Measurements from ENCODE around the gene ERAS.
"Not testable (repeated sequence)": the region's sequence is repeated elsewhere in the genome, so short reads cannot be mapped to it uniquely, and the experiment has no call there.

The ERAS gene

DNA sequence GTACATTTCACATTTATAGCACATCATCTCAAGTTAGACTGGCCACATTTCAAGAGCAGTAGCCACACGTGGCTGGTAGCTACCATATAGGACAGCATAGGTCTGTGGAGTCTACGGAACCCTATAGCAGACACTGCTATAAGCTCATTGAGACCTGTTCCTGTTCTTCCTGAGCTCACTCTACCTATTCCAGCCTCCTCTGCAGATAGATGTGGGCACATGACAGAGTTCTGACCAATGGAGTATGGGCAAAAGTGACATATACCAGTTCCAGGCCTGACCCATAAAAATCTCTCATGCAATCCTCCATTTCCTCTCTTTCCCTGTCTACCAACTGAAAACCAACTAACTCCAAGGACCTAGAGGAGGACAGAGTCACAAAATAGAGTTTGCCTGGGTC, 28.0 kb upstream of the ERAS start:
- no peak for DNase-seq

DNA sequence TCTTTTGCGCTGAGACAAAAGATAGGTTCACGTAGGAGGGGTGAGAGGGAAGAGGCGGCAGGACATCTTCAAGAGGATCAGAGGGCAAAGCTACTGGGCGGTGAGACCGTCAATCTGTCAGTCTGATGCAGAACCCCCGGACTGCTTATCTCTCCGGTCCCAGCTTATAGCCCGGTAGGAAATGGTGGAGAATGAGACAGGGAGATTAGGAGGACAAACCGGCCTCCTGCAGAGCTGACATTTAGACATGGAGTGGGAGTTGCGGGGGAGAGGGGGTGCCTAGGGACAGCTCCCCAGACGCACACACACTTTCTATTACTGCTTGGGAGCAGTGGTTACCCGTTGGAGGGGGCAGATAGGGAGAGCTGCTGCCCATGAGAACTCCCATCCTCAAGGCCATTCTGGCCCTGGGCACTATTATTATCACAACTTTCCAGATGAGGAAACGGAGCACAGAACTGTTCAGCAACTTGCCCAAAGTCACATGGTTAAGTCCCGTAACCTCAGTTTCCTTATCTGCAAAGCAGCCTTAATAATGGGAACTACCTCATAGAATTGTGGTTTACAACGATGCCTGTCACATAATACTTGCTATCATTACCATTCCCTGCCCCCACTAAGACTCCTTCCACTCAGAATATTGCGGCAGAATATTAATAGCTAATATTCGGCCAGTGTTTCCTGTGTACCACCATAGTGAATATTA, 25.6 kb upstream of the ERAS start:
- DNase-seq, result peak; percentile 95

DNA sequence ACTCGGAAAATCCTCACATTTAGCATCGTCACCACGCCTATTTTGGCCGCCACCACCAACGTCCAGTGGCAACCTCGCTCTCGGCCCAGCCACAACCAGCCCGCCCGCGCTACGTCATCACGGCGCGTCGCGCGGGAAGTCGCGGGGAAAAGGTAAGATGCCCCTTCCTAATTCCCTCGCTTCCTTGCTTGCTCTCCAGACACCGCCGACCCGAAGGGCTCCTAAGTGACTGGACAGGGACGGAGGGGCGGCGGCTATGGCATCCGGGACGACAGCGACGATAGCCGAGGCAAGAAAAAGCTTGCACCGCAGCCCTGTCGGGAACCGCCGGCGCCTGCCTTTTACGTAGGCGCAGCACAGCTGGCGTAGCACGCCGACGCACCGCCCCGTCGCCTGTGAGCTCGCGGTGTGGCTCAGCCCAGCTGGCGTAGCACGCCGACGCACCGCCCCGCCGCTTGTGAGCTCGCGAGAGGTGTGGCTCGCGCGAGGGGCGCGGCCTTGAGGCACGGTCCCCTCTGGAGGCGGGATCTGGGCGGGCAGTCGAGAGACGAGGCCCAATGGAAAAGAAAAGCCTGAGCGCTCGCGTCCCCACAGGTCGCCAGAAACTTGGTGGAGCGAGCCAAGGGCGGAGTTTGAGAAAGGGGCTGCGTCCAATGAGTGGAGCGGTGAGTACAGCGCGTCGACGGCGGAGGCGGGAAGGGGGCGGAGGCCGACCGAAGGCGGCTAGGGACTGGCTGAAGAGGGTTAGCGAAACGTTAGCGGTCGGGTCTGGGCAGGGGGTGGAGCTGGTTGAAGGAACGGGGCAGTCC, 24.8 kb upstream of the ERAS start, which contains the start of gene HDAC6:
TSS of gene HDAC6 (plus strand) at position 788 of the 809 bp plus-strand sequence. CDS start 626 bp downstream, outside the sequence.
- peak; percentile 99 for DNase-seq

DNA sequence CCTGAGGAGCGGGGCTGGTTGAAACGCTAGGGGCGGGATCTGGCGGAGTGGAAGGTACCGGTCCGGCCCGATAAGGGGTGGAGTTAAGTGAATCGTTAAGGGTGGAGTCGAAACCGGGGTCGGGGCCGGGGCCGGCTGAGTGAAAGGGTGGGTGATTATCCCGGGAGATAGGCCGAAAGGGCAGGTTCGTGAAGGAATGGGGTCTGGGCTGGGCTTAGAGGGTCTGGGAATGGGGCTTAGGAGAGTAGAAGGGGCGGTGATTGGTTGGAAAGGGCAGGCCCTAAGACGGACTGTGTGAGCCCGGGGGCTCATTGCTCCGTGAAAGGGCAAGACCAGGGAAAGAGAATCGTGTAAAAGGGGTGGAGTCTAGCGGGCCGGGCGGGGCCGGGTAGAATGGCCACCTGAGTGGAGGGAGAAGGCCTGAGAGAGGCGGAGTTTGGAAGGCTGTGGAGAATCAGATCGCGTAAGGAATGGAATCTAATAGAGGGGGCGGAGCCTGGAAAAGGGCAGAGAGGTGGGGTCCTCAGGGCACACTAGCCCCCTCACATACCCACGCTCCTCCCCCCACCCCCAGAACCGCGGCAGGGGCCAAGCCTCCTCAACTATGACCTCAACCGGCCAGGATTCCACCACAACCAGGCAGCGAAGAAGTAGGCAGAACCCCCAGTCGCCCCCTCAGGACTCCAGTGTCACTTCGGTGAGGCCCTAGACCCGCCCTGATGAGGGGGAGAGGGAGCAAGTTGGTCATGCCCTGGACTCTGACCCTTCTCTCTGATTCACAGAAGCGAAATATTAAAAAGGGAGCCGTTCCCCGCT, 24.0 kb upstream of the ERAS start:
- DNase-seq, result peak; percentile 94

DNA sequence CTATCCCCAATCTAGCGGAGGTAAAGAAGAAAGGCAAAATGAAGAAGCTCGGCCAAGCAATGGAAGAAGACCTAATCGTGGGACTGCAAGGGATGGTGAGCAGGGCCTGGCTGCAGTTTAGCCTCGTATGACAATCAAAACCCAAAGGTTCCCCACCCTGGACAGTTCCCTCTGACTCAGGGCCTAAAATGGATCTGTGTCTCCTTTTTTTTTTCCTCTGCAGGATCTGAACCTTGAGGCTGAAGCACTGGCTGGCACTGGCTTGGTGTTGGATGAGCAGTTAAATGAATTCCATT, 23.5 kb upstream of the ERAS start:
- DNase-seq, result no peak

DNA sequence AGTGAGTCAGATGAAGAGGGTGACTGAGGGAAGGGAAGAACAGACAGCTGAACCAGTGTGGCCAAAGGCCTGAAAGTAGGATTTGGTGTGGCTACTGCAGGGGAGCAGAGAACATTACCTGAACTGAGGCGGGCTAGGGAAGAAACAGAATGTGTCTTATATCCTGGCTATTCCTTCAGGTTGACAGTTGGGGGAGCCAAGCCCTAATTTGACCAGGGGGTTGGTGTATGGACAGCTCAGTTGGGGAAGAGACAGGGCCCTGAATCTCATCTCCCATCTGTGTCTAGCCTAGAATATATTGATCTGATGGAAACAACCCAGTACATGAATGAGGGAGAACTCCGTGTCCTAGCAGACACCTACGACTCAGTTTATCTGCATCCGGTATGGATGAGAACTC, 20.2 kb upstream of the ERAS start:
- DNase-seq, result no peak

DNA sequence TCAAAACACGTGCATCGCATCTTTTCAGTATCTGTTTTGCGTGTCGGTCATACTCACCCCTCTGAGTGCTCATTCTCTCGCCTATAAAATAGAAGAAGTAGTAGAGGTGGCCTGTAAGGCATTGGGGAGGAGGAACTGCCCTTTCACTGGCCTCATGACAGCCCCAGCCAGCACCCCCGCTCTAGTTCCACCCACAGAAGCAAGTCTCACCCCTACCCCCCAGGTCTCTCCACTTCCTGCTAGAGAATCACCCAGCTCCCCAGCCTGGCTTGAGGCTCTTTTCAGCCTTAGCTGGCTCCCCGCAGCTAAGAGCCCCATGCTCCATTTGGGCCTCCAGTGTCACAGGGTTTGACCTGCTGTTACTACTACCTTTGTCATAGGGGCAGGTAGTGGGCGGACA, 12.7 kb upstream of the ERAS start:
- no peak for DNase-seq

DNA sequence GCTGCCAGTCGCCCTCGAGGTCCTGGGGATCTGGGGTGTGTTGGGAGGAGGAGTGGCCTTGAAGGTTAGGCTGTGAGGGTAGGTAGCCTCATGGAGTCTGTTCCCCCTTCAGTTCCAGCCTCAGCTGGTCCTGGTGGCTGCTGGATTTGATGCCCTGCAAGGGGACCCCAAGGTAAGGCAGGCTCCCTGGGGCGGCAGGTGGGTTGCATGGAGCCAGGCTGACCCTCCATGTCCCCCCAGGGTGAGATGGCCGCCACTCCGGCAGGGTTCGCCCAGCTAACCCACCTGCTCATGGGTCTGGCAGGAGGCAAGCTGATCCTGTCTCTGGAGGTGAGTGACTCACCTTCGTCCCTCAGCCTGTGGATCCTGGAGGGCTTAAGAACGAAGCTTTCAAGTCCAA, 11.6 kb upstream of the ERAS start:
- no peak for DNase-seq

DNA sequence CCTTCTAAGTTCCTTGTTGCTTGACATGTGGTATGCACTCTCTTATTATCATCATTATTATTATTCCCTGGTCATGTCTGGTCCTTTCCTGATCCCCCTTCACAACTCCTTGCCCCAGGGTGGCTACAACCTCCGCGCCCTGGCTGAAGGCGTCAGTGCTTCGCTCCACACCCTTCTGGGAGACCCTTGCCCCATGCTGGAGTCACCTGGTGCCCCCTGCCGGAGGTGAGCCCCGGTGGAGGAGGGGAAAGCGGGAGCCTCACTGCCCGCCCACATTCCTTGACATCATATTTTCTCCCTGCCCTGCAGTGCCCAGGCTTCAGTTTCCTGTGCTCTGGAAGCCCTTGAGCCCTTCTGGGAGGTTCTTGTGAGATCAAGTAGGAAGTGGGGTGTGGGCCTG, 11.0 kb upstream of the ERAS start:
- DNase-seq, result no peak

DNA sequence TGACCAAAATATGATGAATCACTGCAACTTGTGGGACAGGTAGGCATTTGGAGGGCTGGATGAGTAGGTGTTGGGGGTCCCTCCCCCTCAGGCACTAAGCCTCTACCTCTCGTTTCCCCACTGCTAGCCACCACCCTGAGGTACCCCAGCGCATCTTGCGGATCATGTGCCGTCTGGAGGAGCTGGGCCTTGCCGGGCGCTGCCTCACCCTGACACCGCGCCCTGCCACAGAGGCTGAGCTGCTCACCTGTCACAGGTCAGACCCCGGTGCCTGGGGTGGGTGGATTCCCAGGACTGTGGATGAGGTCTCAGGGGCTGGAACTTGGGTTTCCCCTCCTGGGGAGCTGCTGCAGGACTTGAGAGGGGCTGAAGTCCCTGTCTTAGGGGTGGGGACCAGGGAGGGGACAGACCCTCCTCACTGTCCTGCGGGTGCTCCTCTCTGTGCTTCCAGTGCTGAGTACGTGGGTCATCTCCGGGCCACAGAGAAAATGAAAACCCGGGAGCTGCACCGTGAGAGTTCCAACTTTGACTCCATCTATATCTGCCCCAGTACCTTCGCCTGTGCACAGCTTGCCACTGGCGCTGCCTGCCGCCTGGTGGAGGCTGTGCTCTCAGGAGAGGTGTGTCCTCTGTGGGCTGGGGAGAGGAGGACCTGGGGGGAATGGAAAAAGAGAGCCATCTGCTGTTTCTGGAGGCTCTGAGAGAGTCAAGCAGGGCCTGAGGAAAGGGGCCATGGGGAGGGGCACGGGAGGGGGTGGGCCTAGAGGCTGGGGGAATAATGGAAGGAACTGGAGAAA, 10.1 kb upstream of the ERAS start:
- DNase-seq, result no peak

DNA sequence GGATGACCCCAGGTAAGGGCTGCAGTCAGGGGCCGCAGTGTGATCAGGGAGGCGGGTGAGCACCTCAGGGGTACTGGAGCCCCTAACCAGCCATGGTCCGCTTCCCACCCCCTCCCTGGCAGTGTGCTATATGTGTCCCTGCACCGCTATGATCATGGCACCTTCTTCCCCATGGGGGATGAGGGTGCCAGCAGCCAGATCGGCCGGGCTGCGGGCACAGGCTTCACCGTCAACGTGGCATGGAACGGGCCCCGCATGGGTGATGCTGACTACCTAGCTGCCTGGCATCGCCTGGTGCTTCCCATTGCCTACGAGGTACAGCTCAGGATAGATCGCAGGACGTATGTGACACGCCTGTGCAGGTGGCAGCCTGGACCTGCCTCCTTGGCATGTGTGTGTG, 8.2 kb upstream of the ERAS start:
- DNase-seq, result no peak

DNA sequence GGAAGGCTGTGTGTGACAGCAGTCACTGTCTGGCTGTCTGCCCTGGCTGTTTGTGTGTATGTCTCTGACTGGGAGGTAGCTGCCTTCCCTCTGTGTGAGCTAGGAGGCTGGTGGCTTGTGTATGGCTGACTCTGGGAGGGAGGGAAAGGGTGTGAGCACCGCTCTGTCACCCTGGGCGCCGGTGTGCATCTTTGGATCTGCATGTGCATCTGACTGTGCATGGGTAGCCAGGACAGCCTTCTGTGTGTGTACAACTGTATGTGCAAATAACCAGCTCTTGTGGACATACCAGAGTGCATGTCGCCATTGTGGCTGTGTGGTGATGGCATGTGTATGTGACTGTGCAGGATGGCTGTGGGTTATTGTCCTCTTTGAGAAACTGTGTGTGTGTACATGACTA, 7.4 kb upstream of the ERAS start:
- no peak for DNase-seq

DNA sequence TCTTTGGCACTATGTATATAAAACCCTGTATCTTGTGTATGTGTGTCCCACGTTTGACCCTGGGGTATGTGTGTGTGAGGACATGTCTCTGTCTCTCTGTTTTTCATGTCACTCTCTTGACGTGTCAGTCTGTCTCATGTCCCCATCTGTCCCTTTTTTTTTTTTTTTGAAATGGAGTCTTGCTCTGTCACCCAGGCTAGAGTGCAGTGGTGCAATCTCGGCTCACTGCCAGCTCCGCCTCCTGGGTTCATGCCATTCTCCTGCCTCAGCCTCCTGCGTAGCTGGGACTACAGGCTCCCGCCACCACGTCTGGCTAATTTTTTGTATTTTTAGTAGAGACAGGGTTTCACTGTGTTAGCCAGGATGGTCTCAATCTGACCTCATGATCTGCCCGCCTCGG, 6.9 kb upstream of the ERAS start:
- not testable (repeated sequence) for DNase-seq

DNA sequence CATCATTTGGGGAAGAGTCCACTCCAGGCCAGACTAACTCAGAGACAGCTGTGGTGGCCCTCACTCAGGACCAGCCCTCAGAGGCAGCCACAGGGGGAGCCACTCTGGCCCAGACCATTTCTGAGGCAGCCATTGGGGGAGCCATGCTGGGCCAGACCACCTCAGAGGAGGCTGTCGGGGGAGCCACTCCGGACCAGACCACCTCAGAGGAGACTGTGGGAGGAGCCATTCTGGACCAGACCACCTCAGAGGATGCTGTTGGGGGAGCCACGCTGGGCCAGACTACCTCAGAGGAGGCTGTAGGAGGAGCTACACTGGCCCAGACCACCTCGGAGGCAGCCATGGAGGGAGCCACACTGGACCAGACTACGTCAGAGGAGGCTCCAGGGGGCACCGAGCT, 3.3 kb upstream of the ERAS start:
- DNase-seq, result no peak

DNA sequence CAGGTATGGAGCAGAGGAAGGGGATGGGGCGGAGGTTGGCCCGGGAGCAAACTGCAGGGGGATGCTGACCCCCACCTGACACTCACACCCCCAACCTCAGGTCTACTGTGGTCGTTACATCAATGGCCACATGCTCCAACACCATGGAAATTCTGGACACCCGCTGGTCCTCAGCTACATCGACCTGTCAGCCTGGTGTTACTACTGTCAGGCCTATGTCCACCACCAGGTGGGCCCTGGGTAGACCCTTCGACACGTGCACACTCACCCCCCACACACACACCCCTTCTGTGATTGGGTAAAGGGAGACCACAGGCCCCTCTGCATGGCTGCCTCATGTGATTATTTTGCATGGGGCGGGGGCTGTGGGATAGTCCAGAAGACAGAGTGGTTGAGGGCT, 2.2 kb upstream of the ERAS start:
- DNase-seq, result no peak

DNA sequence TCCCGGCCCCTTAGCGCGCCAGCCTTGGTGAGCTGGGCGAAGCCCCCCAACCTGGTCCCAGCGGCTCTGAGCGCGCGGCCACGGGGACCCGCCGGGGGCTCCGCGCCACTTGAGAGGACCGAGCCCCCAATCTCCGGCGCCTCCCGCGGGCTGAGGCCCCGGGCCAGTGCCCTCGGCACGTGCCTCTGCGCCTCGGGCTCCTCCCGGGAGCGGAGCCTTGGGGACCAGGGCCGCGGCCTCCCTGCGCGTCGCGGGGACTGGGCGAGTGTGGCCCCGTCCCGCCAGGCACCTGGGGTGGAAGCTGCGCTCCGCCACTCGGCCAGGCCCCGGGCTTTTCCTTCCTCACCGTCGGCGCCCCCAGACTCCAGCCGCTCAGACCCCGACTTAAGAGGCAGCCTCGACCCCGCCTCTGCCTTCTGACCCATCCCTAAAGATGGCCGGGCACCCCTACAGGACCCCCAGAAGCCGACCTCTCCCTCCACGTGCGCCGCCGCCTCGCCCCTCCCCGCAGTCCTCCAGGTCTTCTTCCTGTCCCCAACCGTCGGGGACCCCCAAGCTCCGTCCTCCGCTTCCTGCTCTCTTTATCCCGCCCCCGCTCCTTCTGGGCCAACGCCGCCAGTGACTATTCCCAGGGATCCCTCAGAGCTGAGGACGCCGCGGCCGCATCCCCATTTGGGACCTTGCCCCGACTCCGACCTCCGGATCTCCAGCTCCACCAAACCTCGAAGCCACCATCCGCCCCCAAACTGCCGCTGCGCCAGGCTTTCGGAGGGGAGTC, 752 bp downstream of the ERAS start:
- DNase-seq, result no peak

DNA sequence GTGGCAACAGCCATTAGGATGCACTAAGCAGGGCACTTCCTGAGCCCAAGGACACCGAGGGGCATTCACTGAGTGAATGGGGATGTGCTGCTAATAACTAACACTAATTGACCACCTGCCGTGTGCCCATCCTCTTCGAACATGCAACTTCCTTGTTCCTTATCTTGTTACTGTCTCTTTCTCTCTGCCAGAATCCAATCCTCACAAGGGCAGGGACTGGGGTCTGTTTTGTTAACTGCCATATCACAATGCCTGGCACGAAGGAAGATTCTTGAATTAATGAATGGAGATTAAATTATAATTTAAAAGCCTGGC, 1.3 kb downstream of the ERAS start:
- no peak for DNase-seq

DNA sequence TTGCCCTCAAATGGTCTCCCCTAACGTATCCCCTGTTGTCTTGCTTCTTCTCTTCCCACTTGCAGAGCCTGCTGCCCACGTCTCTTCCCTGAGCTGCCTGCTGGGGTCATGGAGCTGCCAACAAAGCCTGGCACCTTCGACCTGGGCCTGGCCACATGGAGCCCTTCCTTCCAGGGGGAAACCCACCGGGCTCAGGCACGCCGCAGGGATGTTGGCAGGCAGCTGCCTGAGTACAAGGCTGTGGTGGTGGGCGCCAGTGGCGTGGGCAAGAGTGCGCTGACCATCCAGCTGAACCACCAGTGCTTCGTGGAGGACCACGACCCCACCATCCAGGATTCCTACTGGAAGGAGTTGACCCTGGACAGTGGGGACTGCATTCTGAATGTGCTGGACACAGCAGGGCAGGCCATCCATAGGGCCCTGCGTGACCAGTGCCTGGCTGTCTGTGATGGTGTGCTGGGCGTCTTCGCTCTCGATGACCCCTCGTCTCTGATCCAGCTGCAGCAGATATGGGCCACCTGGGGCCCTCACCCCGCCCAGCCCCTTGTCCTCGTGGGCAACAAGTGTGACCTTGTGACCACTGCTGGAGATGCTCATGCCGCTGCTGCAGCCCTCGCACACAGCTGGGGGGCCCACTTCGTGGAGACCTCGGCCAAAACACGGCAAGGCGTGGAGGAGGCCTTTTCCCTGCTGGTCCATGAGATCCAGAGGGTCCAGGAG, 2.9 kb downstream of the ERAS start:
- DNase-seq, result no peak

DNA sequence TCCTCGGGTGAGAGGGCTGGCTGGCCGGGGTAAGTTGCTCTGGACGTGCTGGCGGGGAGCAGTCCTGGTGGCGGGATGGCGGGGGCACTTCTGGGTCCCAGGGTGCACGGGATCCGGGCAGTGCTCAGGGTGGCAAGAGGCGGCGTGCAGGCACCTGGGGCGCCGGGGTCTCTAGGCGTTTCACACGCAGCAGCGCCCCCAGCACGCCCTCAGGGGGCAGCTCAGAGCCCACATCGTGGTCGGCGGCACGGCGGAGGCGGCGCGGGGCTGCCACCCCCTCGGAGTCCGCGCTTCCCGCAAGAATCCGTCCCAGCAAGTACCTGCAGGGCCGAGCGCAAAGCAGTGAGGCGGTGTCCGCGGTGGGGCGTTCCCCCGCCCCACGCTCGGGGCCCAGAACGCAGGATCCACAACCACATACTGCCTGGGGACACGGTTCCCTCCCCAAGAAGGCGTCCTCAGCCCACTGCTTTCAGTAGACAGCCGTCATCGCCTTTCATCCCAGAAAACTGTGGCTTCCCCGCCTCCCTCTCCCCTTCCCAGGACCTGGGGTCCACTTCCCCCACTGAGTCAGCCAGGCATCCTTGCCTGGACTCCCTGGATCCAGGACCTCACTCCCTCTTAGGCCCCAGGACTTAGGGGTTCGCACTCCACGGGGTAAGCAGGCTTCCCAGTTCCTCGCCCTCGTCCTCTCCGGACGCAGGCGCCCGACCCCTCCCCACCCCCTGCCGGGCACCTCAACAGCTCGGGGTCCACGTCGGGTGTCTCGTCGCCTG, 5.0 kb downstream of the ERAS start:
- no peak for DNase-seq

DNA sequence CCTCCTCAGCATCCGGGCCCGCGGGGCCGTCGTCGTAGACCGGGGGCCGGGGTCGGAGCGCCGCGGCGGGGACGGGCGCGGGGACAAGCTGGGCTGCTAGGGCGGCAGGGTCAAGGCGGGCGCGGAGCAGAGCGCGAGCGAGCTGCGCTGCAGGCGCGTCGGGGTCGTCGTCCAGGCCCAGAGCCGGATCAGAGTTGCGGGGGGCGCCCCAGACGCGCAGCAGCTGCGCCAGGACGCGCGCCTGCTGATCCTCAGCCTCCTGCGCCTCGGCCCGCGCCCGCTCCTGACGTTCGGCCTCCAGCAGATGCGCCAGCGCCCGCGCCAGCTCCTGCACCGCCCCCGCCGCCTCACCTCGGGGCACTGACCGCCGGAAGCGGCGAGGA, 5.6 kb downstream of the ERAS start:
- DNase-seq, result no peak
